ENCODE measurements around the gene MRPL18. TPM values are rescaled to one million over a fixed set of nuclear protein-coding genes. Genes with fewer than 3 reads are reported as not detected.

Gene MRPL18
- total RNA-seq, 2 experiments from 2014 or later: 106 to 108 TPM

- H3K9me3 Mint-ChIP-seq: no peaks in the 10 kb centered on the region
- DNase-seq: peak; percentile 35
- H3K27me3 Mint-ChIP-seq: no peaks in the 10 kb centered on the region
- peaks cover 33% of the 10 kb centered on the region for H3K4me1 Mint-ChIP-seq
- peak overlapping the region; percentile 96 for H3K27ac Mint-ChIP-seq
- H3K36me3 Mint-ChIP-seq: peaks cover 35% of the 10 kb centered on the region
- H3K4me3 Mint-ChIP-seq: peak overlapping the region; percentile 88
Observed at GRCh38 chr6:159761129-159761872, 29.0 kb upstream of the MRPL18 start.

GRCh38 chr6:159761873-159762680 lies 28.2 kb upstream of the MRPL18 start, which contains the start of gene ACAT2:
Gene ACAT2, plus strand, starts transcription at chr6:159762045. Its CDS starts 43 bp downstream, at chr6:159762088.
- Mint-ChIP-seq H3K27me3 (no peaks in the 10 kb centered on the region), H3K36me3 (peaks cover 35% of the 10 kb centered on the region), H3K4me1 (peaks cover 39% of the 10 kb centered on the region), H3K9me3 (no peaks in the 10 kb centered on the region), H3K4me3 (peak within 1 kb of the TSS; percentile 88), H3K27ac (peak within 1 kb of the TSS; percentile 96)
- DNase-seq: peak; percentile 94

GRCh38 chr6:159762681-159763293 lies 27.5 kb upstream of the MRPL18 start:
- Mint-ChIP-seq H3K4me1 (peaks cover 36% of the 10 kb centered on the region), H3K27me3 (no peaks in the 10 kb centered on the region), H3K4me3 (peak overlapping the region; percentile 88), H3K27ac (peak overlapping the region; percentile 96), H3K9me3 (no peaks in the 10 kb centered on the region), H3K36me3 (peaks cover 33% of the 10 kb centered on the region)
- DNase-seq: peak; percentile 17

GRCh38 chr6:159766906-159767305 lies 23.4 kb upstream of the MRPL18 start:
- Mint-ChIP-seq H3K9me3 (peaks cover 6% of the 10 kb centered on the region), H3K4me3 (no peak overlapping the region), H3K27ac (no peak overlapping the region), H3K4me1 (peaks cover 18% of the 10 kb centered on the region), H3K36me3 (peaks cover 45% of the 10 kb centered on the region), H3K27me3 (no peaks in the 10 kb centered on the region)
- DNase-seq: no peak

- DNase-seq: no peak
- Mint-ChIP-seq H3K9me3 (peaks cover 6% of the 10 kb centered on the region), H3K27ac (no peak overlapping the region), H3K4me3 (no peak overlapping the region), H3K27me3 (no peaks in the 10 kb centered on the region), H3K4me1 (peaks cover 12% of the 10 kb centered on the region), H3K36me3 (peaks cover 41% of the 10 kb centered on the region)
Observed at GRCh38 chr6:159769470-159769869, 20.8 kb upstream of the MRPL18 start.

GRCh38 chr6:159772196-159772595 lies 18.1 kb upstream of the MRPL18 start:
- DNase-seq: no peak
- H3K27me3 Mint-ChIP-seq: no peaks in the 10 kb centered on the region
- H3K36me3 Mint-ChIP-seq: peaks cover 42% of the 10 kb centered on the region
- no peak overlapping the region for H3K27ac Mint-ChIP-seq
- H3K4me1 Mint-ChIP-seq: peaks cover 6% of the 10 kb centered on the region
- H3K4me3 Mint-ChIP-seq: no peak overlapping the region
- peaks cover 6% of the 10 kb centered on the region for H3K9me3 Mint-ChIP-seq

- H3K27ac Mint-ChIP-seq: peak overlapping the region; percentile 30
- DNase-seq: no peak
- H3K27me3 Mint-ChIP-seq: no peaks in the 10 kb centered on the region
- no peak overlapping the region for H3K4me3 Mint-ChIP-seq
- H3K9me3 Mint-ChIP-seq: no peaks in the 10 kb centered on the region
- H3K36me3 Mint-ChIP-seq: peaks cover 29% of the 10 kb centered on the region
- peaks cover 15% of the 10 kb centered on the region for H3K4me1 Mint-ChIP-seq
Observed at GRCh38 chr6:159777240-159777904, 12.9 kb upstream of the MRPL18 start.

- H3K27ac Mint-ChIP-seq: peak overlapping the region; percentile 30
- H3K4me3 Mint-ChIP-seq: no peak overlapping the region
- H3K27me3 Mint-ChIP-seq: no peaks in the 10 kb centered on the region
- no peaks in the 10 kb centered on the region for H3K9me3 Mint-ChIP-seq
- DNase-seq: no peak
- peaks cover 23% of the 10 kb centered on the region for H3K4me1 Mint-ChIP-seq
- peaks cover 36% of the 10 kb centered on the region for H3K36me3 Mint-ChIP-seq
Observed at GRCh38 chr6:159778131-159778530, 12.1 kb upstream of the MRPL18 start.

- H3K4me1 Mint-ChIP-seq: peaks cover 26% of the 10 kb centered on the region
- peaks cover 38% of the 10 kb centered on the region for H3K36me3 Mint-ChIP-seq
- H3K27ac Mint-ChIP-seq: peak overlapping the region; percentile 30
- H3K27me3 Mint-ChIP-seq: no peaks in the 10 kb centered on the region
- no peak overlapping the region for H3K4me3 Mint-ChIP-seq
- no peaks in the 10 kb centered on the region for H3K9me3 Mint-ChIP-seq
- DNase-seq: no peak
Observed at GRCh38 chr6:159778542-159779103, 11.6 kb upstream of the MRPL18 start.

- Mint-ChIP-seq H3K36me3 (peaks cover 52% of the 10 kb centered on the region), H3K9me3 (no peaks in the 10 kb centered on the region), H3K4me3 (peak overlapping the region; percentile 90), H3K27ac (peak overlapping the region; percentile 95), H3K27me3 (no peaks in the 10 kb centered on the region), H3K4me1 (peaks cover 52% of the 10 kb centered on the region)
- DNase-seq: peak; percentile 12
Observed at GRCh38 chr6:159788276-159788675, 2.0 kb upstream of the MRPL18 start.

- Mint-ChIP-seq H3K27ac (peak overlapping the region; percentile 95), H3K4me1 (peaks cover 50% of the 10 kb centered on the region), H3K27me3 (no peaks in the 10 kb centered on the region), H3K36me3 (peaks cover 49% of the 10 kb centered on the region), H3K9me3 (no peaks in the 10 kb centered on the region), H3K4me3 (peak overlapping the region; percentile 90)
- DNase-seq: peak; percentile 19
Observed at GRCh38 chr6:159788753-159789376, 1.4 kb upstream of the MRPL18 start.

GRCh38 chr6:159789377-159790148 lies 704 bp upstream of the MRPL18 start, which contains the start of gene TCP1:
Gene TCP1, minus strand, starts transcription at chr6:159789602. Its CDS starts 134 bp downstream, at chr6:159789468.
- peaks cover 52% of the 10 kb centered on the region for H3K4me1 Mint-ChIP-seq

GRCh38 chr6:159790956-159791598 lies 810 bp downstream of the MRPL18 start:
- Mint-ChIP-seq H3K4me3 (peak overlapping the region; percentile 90), H3K36me3 (peaks cover 43% of the 10 kb centered on the region), H3K4me1 (peaks cover 47% of the 10 kb centered on the region), H3K9me3 (no peaks in the 10 kb centered on the region), H3K27ac (peak overlapping the region; percentile 95), H3K27me3 (no peaks in the 10 kb centered on the region)
- DNase-seq: peak; percentile 25

More at GRCh38 chr6:159789377-159790148, 704 bp upstream of the MRPL18 start, which contains the start of gene TCP1:
- H3K9me3 Mint-ChIP-seq: no peaks in the 10 kb centered on the region
- peak within 1 kb of the TSS; percentile 90 for H3K4me3 Mint-ChIP-seq
- peak within 1 kb of the TSS; percentile 95 for H3K27ac Mint-ChIP-seq
- peaks cover 52% of the 10 kb centered on the region for H3K36me3 Mint-ChIP-seq
- DNase-seq: peak; percentile 97
- H3K27me3 Mint-ChIP-seq: no peaks in the 10 kb centered on the region
